K562 (cell line): Measurements from ENCODE around the gene WDR72.

Experiments
- CTCF ChIP-seq, 3 experiments: IDR thresholded peaks in 2 of 3; conservative IDR thresholded peaks in 1 of 3; 2 replicates each; pipeline ENCODE4 v1.5.1; 2011 to 2012; ENCODE audit warnings: low read length in 3 of 3, mild to moderate bottlenecking in 3 of 3, control low read depth in 2 of 3, improper control_type of control experiment in 1 of 3, inconsistent platforms in 1 of 3, low read depth in 1 of 3, mixed read lengths in 1 of 3, moderate library complexity in 1 of 3; ENCODE audit not compliant: insufficient read depth in 2 of 3
- HIVEP1 ChIP-seq: fragments of 250-450 bp; sonication (Bioruptor Pico); IDR thresholded peaks from 2 replicates; pipeline ENCODE4 v1.4.0; 2020; ENCODE audit warnings: mild to moderate bottlenecking
- PREB ChIP-seq: sonication (generic); formaldehyde crosslinking; IDR thresholded peaks from 2 replicates; pipeline ENCODE4 v1.8.1; 2023; ENCODE audit warnings: mild to moderate bottlenecking, missing genetic modification reagents
- THRA ChIP-seq: fragments of 450-650 bp; IDR thresholded peaks from 2 replicates; pipeline ENCODE4 v1.6.1; 2017; ENCODE audit warnings: mild to moderate bottlenecking, moderate library complexity

GRCh38 chr15:53618461-53618860 lies 141.0 kb downstream of the WDR72 start:
- TF ChIP-seq PREB (no peak), THRA (no peak), HIVEP1 (CRISPR knock-in tag) (no peak), CTCF (IDR thresholded peaks at IDR 0.05 in 2 of 3, conservative IDR thresholded peaks at IDR 0.05 in 1 of 3; ENCODE audit: insufficient read depth in 2 of 3, low read depth in 1 of 3, low read length in 3 of 3) (no peak)
